Upper lobe of right lung (tissue), 1 donor: ENCODE results near the gene PIP5K1B. TPM values are rescaled to one million over a fixed set of nuclear protein-coding genes. Genes with fewer than 3 reads are reported as not detected.
A peak's percentile ranks its signal among the peaks of the same experiment; 100 is the strongest.

Experiments used
- ATAC-seq: fragments of 200-7000 bp; cut with Tn5 transposase; one replicate; pipeline ENCODE4 v1.9.1; 2020; ENCODE audit warnings: mild to moderate bottlenecking, moderate library complexity
- DNase-seq: peaks from one replicate; pipeline ENCODE4 v3.0.0-alpha.2; 2020
- H3K27ac ChIP-seq: fragments of 200-600 bp; one replicate; pipeline ENCODE4 v1.8.0; 2022
- H3K27me3 ChIP-seq: fragments of 200-600 bp; one replicate; pipeline ENCODE4 v1.8.0; 2022; ENCODE audit warnings: mild to moderate bottlenecking
- H3K36me3 ChIP-seq: fragments of 200-600 bp; one replicate; pipeline ENCODE4 v1.8.0; 2022
- H3K4me1 ChIP-seq: fragments of 200-600 bp; one replicate; pipeline ENCODE4 v1.8.0; 2022
- H3K4me3 ChIP-seq: fragments of 200-600 bp; one replicate; pipeline ENCODE4 v1.8.0; 2022; ENCODE audit warnings: mild to moderate bottlenecking
- H3K9me3 ChIP-seq: fragments of 200-600 bp; one replicate; pipeline ENCODE4 v1.8.0; 2022
- CTCF ChIP-seq: fragments of 200-600 bp; IDR thresholded peaks from one replicate; pipeline ENCODE4 v1.8.0; 2022; ENCODE audit warnings: antibody characterized with exemption
- intact Hi-C: fragments of 100-400 bp; cut with DNase I; formaldehyde crosslinking; loops from one replicate; pipeline ENCODE4 v1.11.0; 2022
- long read RNA-seq: library from polyadenylated mRNA; unstranded; transcript quantifications from one replicate; pipeline ENCODE4 v2.0.0, GENCODE V29; 2021
- total RNA-seq: library from RNA; stranded (reverse); fragmentation: NEBNext Ultra II Directional; extraction: Animal tissue kit (Norgen Biotek cat#: 25700); gene quantifications from one replicate; pipeline ENCODE4 v1.2.1, GENCODE V29; 2021
- donor health status: DM: no; HTN: yes; CAD: no; lungs with severe emphysema.

Gene PIP5K1B
- 36.5 TPM for total RNA-seq
- long read RNA-seq, transcript PIP5K1B-201 (16 exons, 2,654 nt): major isoform, 5 of 23 reads
- long read RNA-seq, partial matches to known transcripts: 4 of 23 reads
- long read RNA-seq, other reads (novel, unspliced or antisense): 14 of 23 reads

- no peak for TF ChIP-seq CTCF
- H3K9me3 ChIP-seq: no peaks in the 10 kb centered on the region
- H3K27ac ChIP-seq: peak within 1 kb of the TSS; percentile 85
- intact Hi-C loops: no loop called here
- peak; percentile 95 for ATAC-seq
- H3K36me3 ChIP-seq: no peaks in the 10 kb centered on the region
- DNase-seq: peak; percentile 93
- H3K4me1 ChIP-seq: peaks cover 14% of the 10 kb centered on the region
- H3K4me3 ChIP-seq: peak within 1 kb of the TSS; percentile 65
- H3K27me3 ChIP-seq: no peaks in the 10 kb centered on the region
Observed at GRCh38 chr9:68704814-68705530, at the start of gene PIP5K1B. PIP5K1B (plus strand) TSS chr9:68705240; CDS start chr9:68822615, 117,375 bp downstream.

- no peaks in the 10 kb centered on the region for H3K4me1 ChIP-seq
- intact Hi-C loops: no loop called here
- no peaks in the 10 kb centered on the region for H3K27me3 ChIP-seq
- DNase-seq (no peak), ATAC-seq (no peak)
- H3K9me3 ChIP-seq: no peaks in the 10 kb centered on the region
- H3K27ac ChIP-seq: no peak overlapping the region
- TF ChIP-seq CTCF: no peak
- no peaks in the 10 kb centered on the region for H3K36me3 ChIP-seq
- no peak overlapping the region for H3K4me3 ChIP-seq
Observed at GRCh38 chr9:68664036-68664435, 41.0 kb upstream of the PIP5K1B start.

GRCh38 chr9:68668127-68668526, 36.9 kb upstream of the PIP5K1B start:
- H3K9me3 ChIP-seq: no peaks in the 10 kb centered on the region
- no peak overlapping the region for H3K27ac ChIP-seq
- H3K4me1 ChIP-seq: no peaks in the 10 kb centered on the region
- ATAC-seq (no peak), DNase-seq (no peak)
- no peak for TF ChIP-seq CTCF
- intact Hi-C loops: no loop called here
- no peaks in the 10 kb centered on the region for H3K36me3 ChIP-seq
- H3K4me3 ChIP-seq: no peak overlapping the region
- H3K27me3 ChIP-seq: no peaks in the 10 kb centered on the region

GRCh38 chr9:68669218-68669617, 35.8 kb upstream of the PIP5K1B start:
- no peaks in the 10 kb centered on the region for H3K4me1 ChIP-seq
- intact Hi-C loops: no loop called here
- no peaks in the 10 kb centered on the region for H3K9me3 ChIP-seq
- H3K36me3 ChIP-seq: no peaks in the 10 kb centered on the region
- H3K4me3 ChIP-seq: no peak overlapping the region
- TF ChIP-seq CTCF: no peak
- no peak overlapping the region for H3K27ac ChIP-seq
- DNase-seq (no peak), ATAC-seq (peak; percentile 39)
- H3K27me3 ChIP-seq: no peaks in the 10 kb centered on the region

- ATAC-seq: no peak
- Histone ChIP-seq H3K9me3 (no peaks in the 10 kb centered on the region), H3K4me1 (no peaks in the 10 kb centered on the region), H3K36me3 (no peaks in the 10 kb centered on the region), H3K27ac (no peak overlapping the region), H3K27me3 (no peaks in the 10 kb centered on the region), H3K4me3 (no peak overlapping the region)
- no peak for TF ChIP-seq CTCF
- intact Hi-C loops: no loop called here
- DNase-seq: no peak
Observed at GRCh38 chr9:68672215-68672614, 32.8 kb upstream of the PIP5K1B start.
